ENCODE measurements around the gene SELPLG. TPM values are rescaled to one million over a fixed set of nuclear protein-coding genes. Genes with fewer than 3 reads are reported as not detected.

Gene SELPLG
- total RNA-seq, 1 donor from 2014 or later = 0.26 TPM

DNA sequence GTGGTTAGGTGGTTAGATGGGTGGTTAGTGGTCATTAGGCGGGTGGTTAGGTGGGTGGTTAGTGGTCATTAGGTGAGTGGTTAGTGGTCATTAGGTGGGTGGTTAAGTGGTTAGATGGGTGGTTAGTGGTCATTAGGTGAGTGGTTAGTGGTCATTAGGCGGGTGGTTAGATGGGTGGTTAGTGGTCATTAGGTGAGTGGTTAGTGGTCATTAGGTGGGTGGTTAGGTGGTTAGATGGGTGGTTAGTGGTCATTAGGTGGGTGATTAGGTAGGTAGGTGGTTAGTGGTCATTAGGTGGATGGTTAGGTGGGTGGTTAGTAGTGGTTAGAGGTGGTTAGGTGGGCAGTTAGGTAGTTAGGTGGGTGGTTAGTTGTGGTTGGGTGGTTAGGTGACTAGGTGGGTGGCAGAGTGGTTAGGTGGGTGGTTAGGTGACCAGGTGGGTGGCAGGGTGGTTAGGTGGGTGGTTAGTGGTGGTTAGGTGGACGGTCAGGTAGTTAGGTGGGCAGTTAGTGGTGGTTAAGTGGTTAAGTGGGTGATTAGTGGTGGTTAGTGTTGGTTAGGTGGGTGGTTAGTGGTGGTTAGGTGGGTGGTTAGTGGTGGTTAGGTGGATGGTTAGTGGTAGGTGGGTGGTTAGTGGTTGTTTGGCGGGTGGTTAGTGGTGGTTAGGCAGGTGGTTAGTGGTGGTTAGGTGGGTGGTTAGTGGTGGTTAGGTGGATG lies 27.8 kb downstream of the SELPLG start:
- DNase-seq (ENCODE audit: low read depth in 2 of 2) = no peak

- DNase-seq (ENCODE audit: low read depth in 2 of 2) = peak in 1 of 2 donors; percentile 15
Observed at GRCh38 chr12:108605000-108605689, 28.5 kb downstream of the SELPLG start.

- DNase-seq (ENCODE audit: low read depth in 2 of 2) = no peak
Observed at GRCh38 chr12:108604208-108604941, 29.3 kb downstream of the SELPLG start.

- no peak for DNase-seq (ENCODE audit: low read depth in 2 of 2)
Observed at GRCh38 chr12:108603743-108604142, 30.0 kb downstream of the SELPLG start.

DNA sequence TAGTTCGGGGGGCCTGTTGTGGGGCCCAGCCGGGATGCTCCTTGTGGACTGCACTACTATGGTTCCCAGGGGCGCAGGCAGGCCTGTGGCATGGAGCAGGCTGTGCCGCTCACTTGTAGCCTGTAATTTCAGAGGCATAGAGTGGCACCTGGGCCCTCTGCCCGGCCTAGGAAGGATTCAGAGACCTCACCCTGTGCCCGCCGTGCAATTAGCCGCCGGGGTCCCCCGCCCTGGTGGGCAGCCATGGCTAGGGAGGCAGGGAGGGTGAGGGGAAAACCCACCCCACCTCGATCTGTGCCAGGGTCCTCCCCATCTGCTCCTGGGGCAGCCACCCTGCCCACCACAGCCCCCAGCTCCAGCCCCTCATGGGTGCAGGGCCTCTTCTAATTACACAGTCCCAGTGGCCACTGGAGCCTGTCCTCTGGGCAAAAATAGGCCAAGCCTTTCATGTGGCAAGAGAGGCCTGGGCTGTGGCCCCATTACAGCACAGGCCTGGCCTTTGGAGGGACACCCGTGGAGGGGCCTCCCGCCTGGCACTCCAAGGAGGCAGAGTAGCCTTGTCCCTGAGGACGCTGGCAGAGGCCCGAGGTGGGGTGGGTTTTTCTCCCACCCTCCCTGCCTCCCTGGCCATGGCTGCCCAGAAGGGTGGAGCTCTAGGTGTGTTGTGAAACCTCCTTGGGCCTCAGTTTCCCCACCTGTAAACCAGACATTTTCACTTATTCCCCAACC lies 30.6 kb downstream of the SELPLG start:
- no peak for DNase-seq (ENCODE audit: low read depth in 2 of 2)

DNA sequence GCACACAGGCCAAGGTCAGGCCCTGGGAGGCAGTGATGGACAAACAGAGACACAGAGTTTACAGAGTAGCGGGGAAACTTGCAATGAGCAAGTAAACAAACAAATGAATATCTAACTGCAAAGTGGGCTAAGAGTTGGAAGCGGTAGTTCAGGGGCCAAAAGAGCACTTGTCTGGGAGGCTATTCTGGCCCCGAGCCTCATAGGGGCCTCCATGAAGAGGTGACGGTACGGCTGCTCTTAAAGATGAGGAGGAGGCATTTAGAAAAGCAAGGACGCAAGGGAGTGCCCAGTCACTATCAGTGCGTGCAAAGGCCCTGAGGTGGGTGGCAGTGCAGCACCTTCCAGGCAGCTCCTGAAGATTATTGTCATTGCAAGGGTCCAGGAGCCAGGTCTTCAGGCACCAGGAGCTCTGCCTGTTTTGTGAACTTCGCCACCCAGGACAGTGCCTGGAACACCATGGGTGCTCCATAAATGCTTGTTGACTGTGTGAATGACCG lies 31.4 kb downstream of the SELPLG start:
- no peak for DNase-seq (ENCODE audit: low read depth in 2 of 2)

GRCh38 chr12:108600702-108601007 lies 33.0 kb downstream of the SELPLG start:
- DNase-seq (ENCODE audit: low read depth in 2 of 2) = no peak

DNA sequence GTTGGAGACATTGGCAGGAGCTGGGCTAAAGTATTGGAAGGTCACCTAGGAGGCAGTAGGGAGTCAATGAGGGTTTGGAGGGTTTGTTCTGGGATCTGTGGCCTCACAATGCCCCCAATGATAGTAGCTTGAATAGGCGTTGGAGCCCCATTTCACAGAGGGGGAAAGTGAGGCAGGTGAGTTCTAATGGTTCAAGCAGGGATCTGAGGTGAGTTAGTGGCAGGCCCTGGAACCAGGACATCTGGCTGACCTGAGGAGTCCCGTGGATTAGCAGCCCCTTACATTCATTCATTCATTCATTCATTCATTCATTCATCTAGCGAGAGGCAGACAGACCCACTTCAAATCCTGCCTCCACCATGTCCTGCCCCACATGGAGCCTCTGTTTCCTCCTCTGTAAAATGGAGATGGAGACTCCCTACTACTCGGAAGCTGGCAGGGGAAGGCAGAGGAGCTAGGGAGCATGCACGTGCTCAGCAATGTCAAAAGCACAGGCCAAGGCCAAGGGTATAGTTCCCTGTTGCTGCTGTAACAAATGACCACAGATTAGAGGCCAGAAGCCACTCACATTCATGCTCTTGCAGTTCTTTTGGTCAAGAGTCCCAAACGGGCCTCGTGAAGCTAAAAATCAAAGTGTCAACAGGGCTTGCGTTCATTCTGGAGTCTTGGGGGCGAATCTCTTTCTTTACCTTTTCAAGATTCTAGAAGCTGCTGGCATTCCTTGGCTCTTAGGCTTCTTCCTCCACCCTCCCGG lies 33.6 kb downstream of the SELPLG start:
- DNase-seq (ENCODE audit: low read depth in 2 of 2) = no peak

GRCh38 chr12:108599541-108599940 lies 34.2 kb downstream of the SELPLG start:
- no peak for DNase-seq (ENCODE audit: low read depth in 2 of 2)

- DNase-seq (ENCODE audit: low read depth in 2 of 2) = no peak
Observed at GRCh38 chr12:108598553-108599250, 35.0 kb downstream of the SELPLG start.

- no peak for DNase-seq (ENCODE audit: low read depth in 2 of 2)
Observed at GRCh38 chr12:108597559-108598471, 35.9 kb downstream of the SELPLG start, which contains the start of gene TMEM119. TSS of gene TMEM119 (minus strand) at chr12:108598084. CDS start at chr12:108592383, 5,701 bp downstream.

DNA sequence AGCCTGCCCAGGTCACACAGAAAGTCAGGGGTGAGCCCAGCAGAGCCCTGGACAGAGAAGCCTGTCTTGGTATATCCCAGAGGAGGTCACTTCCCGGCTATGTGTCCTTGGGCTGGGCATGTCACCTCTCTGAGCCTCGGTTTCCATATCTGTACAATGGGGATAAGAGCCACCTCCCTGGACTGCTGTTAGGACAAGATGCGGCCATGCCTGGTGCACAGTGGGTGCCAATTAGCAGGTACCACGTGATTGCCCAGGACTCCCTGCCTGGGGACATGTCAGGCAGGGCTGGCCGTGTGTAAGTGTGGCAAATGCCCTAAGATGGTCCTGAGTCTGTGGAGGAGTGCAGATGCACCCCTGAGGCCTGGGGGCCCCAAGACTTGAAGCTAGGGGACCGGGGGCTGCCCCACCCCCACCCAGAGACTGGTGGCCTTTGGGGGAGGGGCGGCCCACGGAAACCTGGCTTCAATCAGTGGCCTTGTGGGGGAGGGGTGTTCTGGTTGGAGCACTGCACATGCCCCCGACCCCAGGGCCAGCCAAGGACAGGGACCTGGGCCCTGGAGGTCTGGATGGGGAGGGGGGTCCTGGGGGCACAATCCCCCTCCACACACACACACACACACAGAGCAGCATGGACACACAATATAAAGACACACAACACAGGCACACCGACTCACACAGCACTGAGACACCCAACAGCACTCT lies 36.7 kb downstream of the SELPLG start:
- DNase-seq (ENCODE audit: low read depth in 2 of 2) = no peak

DNA sequence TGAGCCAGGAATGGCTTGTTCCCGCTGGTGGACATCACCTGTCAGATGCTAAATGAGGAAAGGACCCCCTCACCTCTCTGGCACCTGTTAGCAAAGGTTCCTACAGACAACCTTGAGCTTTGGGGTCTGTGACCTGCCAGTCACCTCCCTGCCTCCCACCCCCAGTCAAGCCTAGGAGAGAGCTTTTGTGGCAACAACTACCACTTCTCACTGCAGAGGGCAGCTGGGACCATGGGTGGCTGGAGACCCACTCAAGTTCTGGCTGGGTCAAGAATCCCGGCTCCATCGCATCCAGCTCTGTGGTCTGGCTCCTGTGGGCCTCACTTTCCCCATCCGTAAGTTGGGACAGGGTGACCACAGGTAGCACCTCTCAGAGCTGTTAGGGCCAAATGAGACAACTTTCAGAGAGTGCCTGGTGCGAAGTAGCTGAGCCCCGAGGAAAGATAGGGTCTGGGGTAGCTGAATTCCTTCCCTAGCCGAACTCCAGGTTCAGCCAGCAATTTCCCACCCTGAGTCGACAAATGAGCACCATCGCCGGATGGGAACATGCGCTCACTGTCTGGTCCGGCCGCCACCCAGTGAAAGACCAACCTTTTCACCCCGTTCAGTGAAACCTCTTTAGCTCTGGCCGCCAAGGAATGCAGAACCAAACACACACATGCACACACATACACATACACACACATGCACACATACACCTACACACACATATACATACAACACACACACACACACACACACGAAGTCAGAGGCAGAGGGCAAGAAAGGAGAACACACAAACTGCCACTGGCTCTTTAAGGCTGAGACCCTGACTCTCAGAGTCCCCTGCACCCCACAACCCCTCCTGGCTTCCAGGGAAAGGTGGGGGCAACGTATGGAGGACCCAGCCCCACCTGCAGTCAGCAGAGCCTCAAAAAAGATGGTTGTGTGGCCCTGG lies 37.7 kb downstream of the SELPLG start:
- no peak for DNase-seq (ENCODE audit: low read depth in 2 of 2)

DNA sequence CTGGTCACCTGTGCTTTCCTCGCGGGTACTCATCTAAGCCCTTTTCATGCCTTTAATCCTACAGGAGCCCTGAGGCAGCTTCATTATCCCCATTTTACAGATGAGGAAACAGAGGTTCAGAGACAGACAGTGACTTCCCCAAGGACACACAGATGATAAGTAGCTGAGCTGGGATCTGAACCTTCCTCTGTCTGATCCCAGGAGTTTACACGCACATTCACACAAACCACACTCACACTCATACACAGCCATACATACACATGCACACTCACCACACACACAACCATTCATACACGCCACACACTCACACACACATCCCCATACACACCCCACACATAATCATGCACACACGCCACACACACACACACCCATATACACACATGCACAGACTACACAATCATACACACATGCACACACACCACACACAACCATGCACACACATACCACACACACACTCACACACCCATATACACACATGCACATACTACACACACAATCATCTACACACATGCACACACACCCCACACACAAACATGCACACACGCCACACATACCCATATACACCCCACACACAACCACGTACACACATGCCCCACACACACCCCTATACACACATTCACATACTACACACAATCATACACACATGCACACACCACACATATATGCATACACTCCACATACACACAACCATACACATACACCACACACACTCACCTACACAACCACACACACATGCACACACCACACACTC lies 38.6 kb downstream of the SELPLG start:
- DNase-seq (ENCODE audit: low read depth in 2 of 2) = no peak

DNA sequence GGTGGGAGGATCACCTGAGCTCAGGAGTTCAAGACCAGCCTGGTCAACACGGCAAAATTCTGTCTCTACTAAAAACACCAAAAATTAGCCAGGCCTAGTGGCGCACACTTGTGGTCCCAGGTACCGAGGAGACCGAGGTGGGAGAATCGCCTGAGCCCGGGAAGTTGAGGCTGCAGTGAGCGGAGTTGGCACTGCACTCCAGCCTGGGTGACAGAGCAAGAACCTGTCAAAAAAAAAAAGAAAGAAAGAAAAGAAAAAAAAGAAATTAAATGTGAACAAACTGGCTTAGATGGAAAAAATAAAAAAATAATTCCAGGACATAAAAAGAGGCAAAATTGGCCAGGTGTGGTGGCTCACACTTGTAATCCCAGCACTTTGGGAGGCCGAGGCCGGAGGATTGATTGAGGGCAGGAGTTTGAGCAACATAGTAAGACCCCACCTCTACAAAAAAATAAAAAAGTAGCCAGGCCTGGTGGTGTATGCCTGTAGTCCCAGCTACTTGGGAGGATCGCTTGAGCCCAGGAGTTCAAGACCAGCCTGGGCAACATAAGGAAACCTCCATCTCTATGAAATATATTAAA lies 39.3 kb downstream of the SELPLG start:
- no peak for DNase-seq (ENCODE audit: low read depth in 2 of 2)
